OCI-LY7 (cell line): ENCODE results near the gene DGKH. TPM values are rescaled to one million over a fixed set of nuclear protein-coding genes. Genes with fewer than 3 reads are reported as not detected.

Experiments
- BruUV-seq: library from RNA; stranded (reverse); fragments of 400-500 nt; replicated peaks from 2 replicates; lab custom pipeline; 2021; lab: Mats Ljungman, UMichigan
- CTCF ChIA-PET: fragments of 300-600 bp; sonication (Branson Sonifier 250); formaldehyde crosslinking; loops from one replicate; lab custom pipeline; 2022; ENCODE audit warnings: antibody characterized with exemption; ENCODE audit not compliant: unreplicated experiment; lab: Charles Lee
- POLR2A ChIA-PET: fragments of 300-600 bp; sonication (Branson Sonifier 250); formaldehyde crosslinking; loops from one replicate; lab custom pipeline; 2022; ENCODE audit warnings: antibody characterized with exemption; lab: Charles Lee
- DNase-seq: peaks from one replicate; pipeline ENCODE4 v3.0.0-alpha.2; 2015; ENCODE audit warnings: low spot score
- H2AFZ ChIP-seq: fragments of 200-600 bp; sonication (generic), shearing (Covaris generic); 2 replicates; pipeline ENCODE4 v1.6.1; 2014; ENCODE audit warnings: mild to moderate bottlenecking, antibody characterized with exemption, low read length, moderate library complexity
- H3K27ac ChIP-seq: fragments of 200-600 bp; sonication (generic); 2 replicates; pipeline ENCODE4 v1.5.1; 2014; ENCODE audit warnings: mixed run types, low read depth, mild to moderate bottlenecking, moderate library complexity, low read length, inconsistent platforms; ENCODE audit not compliant: poor library complexity, severe bottlenecking
- H3K36me3 ChIP-seq: fragments of 200-600 bp; sonication (generic); 2 replicates; pipeline ENCODE4 v1.6.1; 2014; ENCODE audit warnings: mild to moderate bottlenecking, antibody characterized with exemption, low read length, moderate library complexity, mixed read lengths; ENCODE audit not compliant: insufficient read depth
- H3K4me1 ChIP-seq: fragments of 200-600 bp; sonication (generic); 2 replicates; pipeline ENCODE4 v1.5.1; 2014; ENCODE audit warnings: mild to moderate bottlenecking, low read length; ENCODE audit not compliant: insufficient read depth, poor library complexity, severe bottlenecking
- H3K4me2 ChIP-seq: fragments of 200-600 bp; sonication (generic); 2 replicates; pipeline ENCODE4 v1.6.1; 2014; ENCODE audit warnings: mild to moderate bottlenecking, low read length
- H3K4me3 ChIP-seq: fragments of 200-600 bp; sonication (generic); 2 replicates; pipeline ENCODE4 v1.5.1; 2014; ENCODE audit warnings: mild to moderate bottlenecking, low read depth, low read length; ENCODE audit not compliant: poor library complexity, severe bottlenecking
- H3K79me2 ChIP-seq: fragments of 200-600 bp; sonication (generic); 2 replicates; pipeline ENCODE4 v1.6.1; 2016; ENCODE audit warnings: low read depth, mild to moderate bottlenecking, low read length, moderate library complexity, mixed read lengths; ENCODE audit not compliant: insufficient read depth
- H3K9me2 ChIP-seq: fragments of 200-600 bp; sonication (generic); 2 replicates; pipeline ENCODE4 v1.6.1; 2016; ENCODE audit warnings: mild to moderate bottlenecking, low read length, mixed read lengths; ENCODE audit not compliant: insufficient read depth
- H3K9me3 ChIP-seq: fragments of 200-600 bp; sonication (generic); 2 replicates; pipeline ENCODE4 v1.6.1; 2014; ENCODE audit warnings: mild to moderate bottlenecking, mixed run types, low read length, mixed read lengths
- H4K20me1 ChIP-seq: fragments of 200-600 bp; sonication (generic); 2 replicates; pipeline ENCODE4 v1.6.1; 2014; ENCODE audit warnings: mild to moderate bottlenecking, antibody characterized with exemption, low read length, moderate library complexity, mixed read lengths; ENCODE audit not compliant: insufficient read depth
- EZH2phosphoT487 ChIP-seq: fragments of 200-600 bp; sonication (generic); IDR thresholded peaks from 2 replicates; pipeline ENCODE4 v1.6.1; 2018; ENCODE audit warnings: low read depth, borderline replicate concordance, mild to moderate bottlenecking, mixed run types, antibody characterized with exemption, low read length, moderate library complexity, mixed read lengths
- intact Hi-C: fragments of 100-400 bp; cut with micrococcal nuclease; formaldehyde crosslinking; loops from one replicate; pipeline ENCODE4 v1.10.0; 2022; ENCODE audit not compliant: unreplicated experiment
- small RNA-seq: library from RNA; depleted of rRNA; stranded (forward); fragments of <200 nt; gene quantifications from one replicate; pipeline ENCODE3, GENCODE V24; 2014
- total RNA-seq, 2 experiments: library from RNA; depleted of rRNA in 1 of 2; stranded (reverse); fragments of >200 nt in 1 of 2; shearing (Covaris generic) in 1 of 2; gene quantifications; 2 replicates each; pipeline ENCODE4 v1.2.3, GENCODE V29; 2014 to 2022
- TF ChIP-seq, protein P1 (sequence below): fragments of 200-600 bp; sonication (generic); conservative IDR thresholded peaks from 2 replicates; pipeline ENCODE4 v1.5.1; 2014; ENCODE audit warnings: mild to moderate bottlenecking, antibody characterized with exemption, low read length, moderate library complexity, mixed read lengths

The DGKH gene
- total RNA-seq, 2 experiments from 2014 or later: 6.2 to 16.1 TPM

DNA sequence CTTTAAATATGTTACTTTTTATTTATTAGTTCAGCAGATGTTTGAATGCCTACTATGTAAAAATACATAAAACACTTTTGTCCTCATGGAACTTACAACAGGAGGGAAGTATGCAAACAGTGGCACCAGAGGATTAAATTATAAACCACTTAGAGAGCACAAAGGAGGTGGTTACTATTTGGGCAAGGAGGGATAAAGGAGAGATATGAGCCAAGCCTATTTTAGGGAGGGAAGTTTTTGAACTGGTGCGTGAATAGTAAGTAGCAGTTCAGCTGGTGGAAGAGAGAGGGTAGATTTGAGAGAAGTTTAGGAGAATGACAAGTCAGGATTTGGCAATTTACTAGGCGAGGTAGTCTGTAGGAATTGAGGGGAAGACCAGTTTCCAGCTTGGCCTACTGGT lies 232.1 kb downstream of the DGKH start:
- Histone ChIP-seq H3K4me2 (no peak overlapping the region), H3K79me2 (peaks cover 100% of the 10 kb centered on the region), H3K36me3 (peaks cover 50% of the 10 kb centered on the region), H3K4me3 (no peak overlapping the region), H3K9me3 (peaks cover 4% of the 10 kb centered on the region; the same call in 1 of the 2 replicates), H4K20me1 (peaks cover 14% of the 10 kb centered on the region), H2AFZ (no peak overlapping the region), H3K4me1 (peaks cover 71% of the 10 kb centered on the region), H3K9me2 (no peaks in the 10 kb centered on the region), H3K27ac (no peak overlapping the region)
- DNase-seq: no peak
- ChIA-PET POLR2A (no interaction called here), CTCF (no interaction called here)
- intact Hi-C loops: no loop called here
- no TSS peak for BruUV-seq
- TF ChIP-seq, protein P1, sequence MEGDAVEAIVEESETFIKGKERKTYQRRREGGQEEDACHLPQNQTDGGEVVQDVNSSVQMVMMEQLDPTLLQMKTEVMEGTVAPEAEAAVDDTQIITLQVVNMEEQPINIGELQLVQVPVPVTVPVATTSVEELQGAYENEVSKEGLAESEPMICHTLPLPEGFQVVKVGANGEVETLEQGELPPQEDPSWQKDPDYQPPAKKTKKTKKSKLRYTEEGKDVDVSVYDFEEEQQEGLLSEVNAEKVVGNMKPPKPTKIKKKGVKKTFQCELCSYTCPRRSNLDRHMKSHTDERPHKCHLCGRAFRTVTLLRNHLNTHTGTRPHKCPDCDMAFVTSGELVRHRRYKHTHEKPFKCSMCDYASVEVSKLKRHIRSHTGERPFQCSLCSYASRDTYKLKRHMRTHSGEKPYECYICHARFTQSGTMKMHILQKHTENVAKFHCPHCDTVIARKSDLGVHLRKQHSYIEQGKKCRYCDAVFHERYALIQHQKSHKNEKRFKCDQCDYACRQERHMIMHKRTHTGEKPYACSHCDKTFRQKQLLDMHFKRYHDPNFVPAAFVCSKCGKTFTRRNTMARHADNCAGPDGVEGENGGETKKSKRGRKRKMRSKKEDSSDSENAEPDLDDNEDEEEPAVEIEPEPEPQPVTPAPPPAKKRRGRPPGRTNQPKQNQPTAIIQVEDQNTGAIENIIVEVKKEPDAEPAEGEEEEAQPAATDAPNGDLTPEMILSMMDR: no peak
- TF ChIP-seq EZH2phosphoT487: no peak

DNA sequence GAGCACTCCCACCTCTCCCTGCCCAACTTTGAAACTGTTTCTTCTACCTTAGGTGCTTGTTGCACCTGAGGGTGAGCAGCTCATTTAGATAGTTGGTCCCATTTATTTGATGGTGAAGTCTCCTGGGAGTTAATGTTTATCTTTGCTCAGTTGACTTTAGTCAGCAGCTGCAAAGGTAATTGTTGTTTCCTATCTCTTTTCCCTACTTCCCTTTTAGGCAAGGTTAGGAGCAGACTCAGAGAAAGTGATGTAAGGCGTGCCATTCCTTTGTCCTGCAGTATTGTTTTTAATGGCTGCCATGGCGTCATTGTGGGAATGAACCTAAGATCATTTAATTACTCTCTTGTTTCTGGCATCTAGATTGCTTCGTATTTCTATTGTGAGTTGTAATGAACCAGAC lies 235.1 kb downstream of the DGKH start:
- no peak for DNase-seq
- intact Hi-C loops: no loop called here
- peaks cover 68% of the 10 kb centered on the region for H3K36me3 ChIP-seq
- CTCF ChIA-PET: no interaction called here
- H3K27ac ChIP-seq: no peak overlapping the region
- H4K20me1 ChIP-seq: peaks cover 14% of the 10 kb centered on the region
- H3K79me2 ChIP-seq: peaks cover 76% of the 10 kb centered on the region
- TF ChIP-seq EZH2phosphoT487: no peak
- TF ChIP-seq, protein P1: no peak
- H3K4me1 ChIP-seq: peaks cover 41% of the 10 kb centered on the region
- H2AFZ ChIP-seq: no peak overlapping the region
- POLR2A ChIA-PET: interaction anchor here (1.5 kb wide), 1 partner anchor 30 kb away, joined by 3 read pairs; no protein-coding TSS in a partner anchor
- BruUV-seq: no TSS peak
- peaks cover 4% of the 10 kb centered on the region; the same call in 1 of the 2 replicates for H3K9me3 ChIP-seq
- H3K4me2 ChIP-seq: no peak overlapping the region
- no peaks in the 10 kb centered on the region for H3K9me2 ChIP-seq
- no peak overlapping the region for H3K4me3 ChIP-seq

DNA sequence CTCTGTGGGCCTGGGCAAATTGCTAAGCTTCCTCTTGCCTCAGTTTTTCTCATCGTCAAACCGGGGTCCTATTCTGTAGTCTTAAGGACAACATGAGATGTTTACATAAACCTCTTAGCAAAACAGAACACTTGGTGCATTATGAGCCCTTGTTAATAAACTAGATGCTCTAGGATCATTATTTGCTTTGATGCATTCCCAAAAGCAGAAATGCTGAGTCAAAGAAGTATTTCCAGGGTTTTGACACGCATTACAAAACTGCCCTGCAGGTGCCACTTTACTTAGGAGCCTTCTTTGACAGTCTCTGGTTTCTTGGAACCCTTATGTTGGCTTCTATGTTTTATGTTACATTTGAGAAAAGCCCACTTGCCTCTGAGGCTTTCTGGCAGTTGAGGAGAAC lies 235.6 kb downstream of the DGKH start:
- BruUV-seq: no TSS peak
- H3K4me3 ChIP-seq: no peak overlapping the region
- peaks cover 70% of the 10 kb centered on the region for H3K36me3 ChIP-seq
- no peaks in the 10 kb centered on the region for H3K9me2 ChIP-seq
- peaks cover 71% of the 10 kb centered on the region for H3K79me2 ChIP-seq
- H3K9me3 ChIP-seq: peaks cover 4% of the 10 kb centered on the region; the same call in 1 of the 2 replicates
- no peak overlapping the region for H3K27ac ChIP-seq
- intact Hi-C loops: no loop called here
- DNase-seq: no peak
- TF ChIP-seq EZH2phosphoT487: no peak
- TF ChIP-seq, protein P1: no peak
- H3K4me1 ChIP-seq: peaks cover 36% of the 10 kb centered on the region
- no peak overlapping the region for H3K4me2 ChIP-seq
- peaks cover 14% of the 10 kb centered on the region for H4K20me1 ChIP-seq
- no peak overlapping the region for H2AFZ ChIP-seq
- CTCF ChIA-PET: no interaction called here
- POLR2A ChIA-PET: no interaction called here

Small RNA genes within 50 kb of the gene (small RNA-seq; reads per million reads assigned to genes)
- not detected for gene RPS28P8

Other genes with a start within 250 kb of the DGKH start
- gene VWA8, start 87.5 kb upstream of the DGKH start, total RNA-seq (2014; rRNA removed; shearing (Covaris generic)): 16.1 and 26.4 TPM in 2 replicates
- gene VWA8, start 87.5 kb upstream of the DGKH start, total RNA-seq (2022): 31.2 and 31.5 TPM in 2 replicates
- gene AKAP11, start 223.5 kb downstream of the DGKH start, total RNA-seq (2014; rRNA removed; shearing (Covaris generic)): 12.2 and 13.6 TPM in 2 replicates
- 28.2 and 29.2 TPM in 2 replicates for gene AKAP11, start 223.5 kb downstream of the DGKH start, total RNA-seq (2022)